Measurements from ENCODE around the gene ATG14.

- TF ChIP-seq CREB1 (IDR thresholded peaks at IDR 0.05): no peak
- TF ChIP-seq CHD2 (IDR thresholded peaks at IDR 0.05; ENCODE audit: low read length): no peak
Measured at GRCh38 chr14:55372423-55372822, 39.2 kb downstream of the ATG14 start.

Measured in H1 (cell line).